Urinary bladder (tissue), 4 donors: ENCODE data around the gene KXD1. TPM values are rescaled to one million over a fixed set of nuclear protein-coding genes. Genes with fewer than 3 reads are reported as not detected.
"Not testable (repeated sequence)": the region's sequence is repeated elsewhere in the genome, so short reads cannot be mapped to it uniquely, and the experiment has no call there.

Source experiments
- DNase-seq: peaks from one replicate; pipeline ENCODE4 v3.0.0-alpha.2; 2015; ENCODE audit errors: extremely low spot score
- H3K27ac ChIP-seq: one replicate; pipeline ENCODE4 v1.5.1; 2013; ENCODE audit warnings: low read depth, mild to moderate bottlenecking, moderate library complexity
- H3K36me3 ChIP-seq: one replicate; pipeline ENCODE4 v1.6.1; 2013; ENCODE audit warnings: mild to moderate bottlenecking, moderate library complexity; ENCODE audit not compliant: insufficient read depth
- H3K4me1 ChIP-seq: one replicate; pipeline ENCODE4 v1.6.1; 2013; ENCODE audit warnings: mild to moderate bottlenecking, moderate library complexity; ENCODE audit not compliant: insufficient read depth
- H3K4me3 ChIP-seq: one replicate; pipeline ENCODE4 v1.5.1; 2013; ENCODE audit warnings: low read depth, low read length
- WGBS: extraction: QIAGEN DNeasy Blood & Tissue Kit; methylation state at CpG from one replicate; pipeline ENCODE4 v1.1.7; 2013; 5-methylcytosine and 5-hydroxymethylcytosine counted together
- polyA plus RNA-seq: library from polyadenylated mRNA; stranded (reverse); fragments of 200-250 nt; gene quantifications from one replicate; pipeline ENCODE4 v1.2.3, GENCODE V29; 2013
- total RNA-seq: library from RNA; depleted of rRNA; stranded (reverse); fragments of >200 nt; gene quantifications from one replicate; pipeline ENCODE4 v1.2.3, GENCODE V29; 2014
- donor health status: healthy with polysubstance abuse.
- donor health status: healthy.

The KXD1 gene
- total and polyA plus RNA-seq, 2 donors, result 33.8 to 120 TPM

- not testable (repeated sequence) for H3K4me1 ChIP-seq, H3K4me3 ChIP-seq, H3K27ac ChIP-seq, H3K36me3 ChIP-seq, DNase-seq
- WGBS, result 76% methylated on average over 19 of the region's 19 CpGs
These were observed 34.7 kb upstream of the KXD1 start for GRCh38 chr19:18522862-18523440.

GRCh38 chr19:18523841-18524240 lies 33.8 kb upstream of the KXD1 start:
- Histone ChIP-seq H3K4me3 (no peak overlapping the region), H3K4me1 (no peaks in the 10 kb centered on the region), H3K36me3 (no peaks in the 10 kb centered on the region), H3K27ac (no peak overlapping the region)
- WGBS, result 92% methylated on average over 9 of the region's 9 CpGs
- DNase-seq, result no peak

- no peak overlapping the region for H3K27ac ChIP-seq
- H3K4me1 ChIP-seq, result no peaks in the 10 kb centered on the region
- H3K4me3 ChIP-seq, result no peak overlapping the region
- H3K36me3 ChIP-seq, result no peaks in the 10 kb centered on the region
- DNase-seq, result no peak
- 89% methylated on average over 9 of the region's 9 CpGs for WGBS
These were observed 31.4 kb upstream of the KXD1 start for GRCh38 chr19:18526316-18526715.

- peaks cover 2% of the 10 kb centered on the region for H3K36me3 ChIP-seq
- no peaks in the 10 kb centered on the region for H3K4me1 ChIP-seq
- 63% methylated on average over 7 of the region's 7 CpGs for WGBS
- H3K27ac ChIP-seq, result no peak overlapping the region
- DNase-seq, result no peak
- no peak overlapping the region for H3K4me3 ChIP-seq
These were observed 27.9 kb upstream of the KXD1 start for GRCh38 chr19:18529782-18530181.

GRCh38 chr19:18531485-18531884 lies 26.2 kb upstream of the KXD1 start:
- no peaks in the 10 kb centered on the region for H3K4me1 ChIP-seq
- no peak overlapping the region for H3K27ac ChIP-seq
- WGBS, result 90% methylated on average over 9 of the region's 9 CpGs
- H3K36me3 ChIP-seq, result peaks cover 2% of the 10 kb centered on the region
- H3K4me3 ChIP-seq, result no peak overlapping the region
- no peak for DNase-seq

GRCh38 chr19:18532168-18532890 lies 25.3 kb upstream of the KXD1 start:
- Histone ChIP-seq H3K36me3 (peaks cover 3% of the 10 kb centered on the region), H3K4me1 (no peaks in the 10 kb centered on the region), H3K27ac (no peak overlapping the region), H3K4me3 (no peak overlapping the region)
- no peak for DNase-seq
- 95% methylated on average over 22 of the region's 22 CpGs for WGBS

- Histone ChIP-seq H3K36me3 (peaks cover 8% of the 10 kb centered on the region), H3K27ac (no peak overlapping the region), H3K4me3 (no peak overlapping the region), H3K4me1 (no peaks in the 10 kb centered on the region)
- 96% methylated on average over 4 of the region's 4 CpGs for WGBS
- no peak for DNase-seq
These were observed 24.6 kb upstream of the KXD1 start for GRCh38 chr19:18533058-18533457.

GRCh38 chr19:18536475-18536874 lies 21.2 kb upstream of the KXD1 start:
- H3K4me3 ChIP-seq, result no peak overlapping the region
- peaks cover 8% of the 10 kb centered on the region for H3K36me3 ChIP-seq
- DNase-seq, result no peak
- WGBS, result 95% methylated on average over 10 of the region's 10 CpGs
- no peaks in the 10 kb centered on the region for H3K4me1 ChIP-seq
- H3K27ac ChIP-seq, result no peak overlapping the region

- WGBS, result 92% methylated on average over 17 of the region's 17 CpGs
- no peak for DNase-seq
- no peaks in the 10 kb centered on the region for H3K4me1 ChIP-seq
- H3K4me3 ChIP-seq, result no peak overlapping the region
- no peak overlapping the region for H3K27ac ChIP-seq
- H3K36me3 ChIP-seq, result peaks cover 6% of the 10 kb centered on the region
These were observed 20.2 kb upstream of the KXD1 start for GRCh38 chr19:18537431-18537830.

GRCh38 chr19:18538115-18538514 lies 19.6 kb upstream of the KXD1 start:
- Histone ChIP-seq H3K4me3 (no peak overlapping the region), H3K36me3 (peaks cover 6% of the 10 kb centered on the region), H3K27ac (no peak overlapping the region), H3K4me1 (peaks cover 1% of the 10 kb centered on the region)
- no peak for DNase-seq
- WGBS, result 92% methylated on average over 22 of the region's 22 CpGs

GRCh38 chr19:18539372-18539771 lies 18.3 kb upstream of the KXD1 start:
- no peak overlapping the region for H3K4me3 ChIP-seq

GRCh38 chr19:18540200-18540599 lies 17.5 kb upstream of the KXD1 start:
- H3K4me3 ChIP-seq, H3K4me1 ChIP-seq, DNase-seq, H3K36me3 ChIP-seq, H3K27ac ChIP-seq: not testable (repeated sequence)
- 93% methylated on average over 1 of the region's 1 CpG for WGBS

More at GRCh38 chr19:18539372-18539771, 18.3 kb upstream of the KXD1 start:
- peaks cover 1% of the 10 kb centered on the region for H3K4me1 ChIP-seq
- 95% methylated on average over 19 of the region's 19 CpGs for WGBS
- no peak for DNase-seq
- peaks cover 6% of the 10 kb centered on the region for H3K36me3 ChIP-seq
- H3K27ac ChIP-seq, result no peak overlapping the region

GRCh38 chr19:18541258-18541991 lies 16.2 kb upstream of the KXD1 start:
- H3K36me3 ChIP-seq, result peaks cover 6% of the 10 kb centered on the region
- peaks cover 1% of the 10 kb centered on the region for H3K4me1 ChIP-seq
- no peak for DNase-seq
- 81% methylated on average over 21 of the region's 21 CpGs for WGBS
- no peak overlapping the region for H3K27ac ChIP-seq
- no peak overlapping the region for H3K4me3 ChIP-seq
